IMR-90 (cell line): ENCODE data around the gene LIMS1. TPM values are rescaled to one million over a fixed set of nuclear protein-coding genes. Genes with fewer than 3 reads are reported as not detected.

ENCODE experiments used
- ATAC-seq: fragments of 200-7000 bp; cut with Tn5 transposase; 2 replicates; pipeline ENCODE4 v1.9.1; 2020; ENCODE audit warnings: low read depth, mild to moderate bottlenecking, moderate library complexity
- BruUV-seq: library from RNA; stranded (reverse); fragments of 400-500 nt; replicated peaks from 2 replicates; lab custom pipeline; 2021; lab: Mats Ljungman, UMichigan
- CTCF ChIA-PET: fragments of 300-600 bp; formaldehyde crosslinking; extraction: SDS; loops from one replicate; lab custom pipeline; 2021; ENCODE audit warnings: antibody characterized with exemption; lab: Yijun Ruan, JAX
- POLR2A ChIA-PET: fragments of 300-600 bp; sonication (Branson Sonifier 250); formaldehyde crosslinking; loops from one replicate; lab custom pipeline; 2022; ENCODE audit warnings: antibody characterized with exemption; ENCODE audit not compliant: unreplicated experiment; lab: Charles Lee
- DNase-seq: peaks from one replicate; pipeline ENCODE4 v3.0.0; 2013
- H2AFZ ChIP-seq: replicated peaks from 2 replicates; pipeline ENCODE3; 2013; ENCODE audit warnings: low read length, mild to moderate bottlenecking; ENCODE audit not compliant: poor library complexity
- H2AK5ac ChIP-seq: 2 replicates; pipeline ENCODE4 v1.6.1; 2013; ENCODE audit warnings: low read depth, low read length, inconsistent platforms
- H2AK9ac ChIP-seq: replicated peaks from 2 replicates; pipeline ENCODE3; 2013; ENCODE audit warnings: mild to moderate bottlenecking, low read depth, low read length, moderate library complexity; ENCODE audit not compliant: poor library complexity
- H2BK120ac ChIP-seq: 2 replicates; pipeline ENCODE4 v1.6.1; 2013; ENCODE audit warnings: low read depth, low read length, inconsistent platforms
- H2BK15ac ChIP-seq: 3 replicates; pipeline ENCODE4 v1.6.1; 2013; ENCODE audit warnings: low read depth, low read length, inconsistent platforms
- H2BK20ac ChIP-seq: 2 replicates; pipeline ENCODE4 v1.6.1; 2013; ENCODE audit warnings: low read depth, mild to moderate bottlenecking, inconsistent platforms, low read length, moderate library complexity
- H2BK5ac ChIP-seq: 2 replicates; pipeline ENCODE4 v1.6.1; 2013; ENCODE audit warnings: mild to moderate bottlenecking, low read depth, low read length, inconsistent platforms; ENCODE audit not compliant: poor library complexity, severe bottlenecking
- H3K14ac ChIP-seq: replicated peaks from 2 replicates; pipeline ENCODE4 v1.6.1; 2013; ENCODE audit warnings: low read depth, low read length, inconsistent platforms
- H3K18ac ChIP-seq: 2 replicates; pipeline ENCODE4 v1.6.1; 2013; ENCODE audit warnings: low read depth, low read length, control low read depth
- H3K23ac ChIP-seq: 2 replicates; pipeline ENCODE4 v1.6.1; 2013; ENCODE audit warnings: low read depth, low read length, inconsistent platforms
- H3K27ac ChIP-seq: 2 replicates; pipeline ENCODE4 v1.5.1; 2013; ENCODE audit warnings: mild to moderate bottlenecking, control low read depth, low read length; ENCODE audit not compliant: insufficient read depth
- H3K27me3 ChIP-seq: 2 replicates; pipeline ENCODE4 v1.6.1; 2013; ENCODE audit warnings: low read length; ENCODE audit not compliant: control insufficient read depth, insufficient read depth
- H3K36me3 ChIP-seq: 2 replicates; pipeline ENCODE4 v1.6.1; 2013; ENCODE audit warnings: low read length, mixed read lengths; ENCODE audit not compliant: control insufficient read depth, insufficient read depth
- H3K4ac ChIP-seq: 2 replicates; pipeline ENCODE4 v1.6.1; 2013; ENCODE audit warnings: low read depth, low read length, inconsistent platforms
- H3K4me1 ChIP-seq: 2 replicates; pipeline ENCODE4 v1.6.1; 2013; ENCODE audit warnings: low read length, mixed read lengths; ENCODE audit not compliant: control insufficient read depth, insufficient read depth
- H3K4me2 ChIP-seq: 2 replicates; pipeline ENCODE4 v1.6.1; 2013; ENCODE audit warnings: low read depth, mild to moderate bottlenecking, control low read depth, low read length, moderate library complexity
- H3K4me3 ChIP-seq: 2 replicates; pipeline ENCODE4 v1.5.1; 2013; ENCODE audit warnings: low read depth, mild to moderate bottlenecking, control low read depth, low read length, moderate library complexity; ENCODE audit not compliant: insufficient read depth
- H3K56ac ChIP-seq: 2 replicates; pipeline ENCODE4 v1.6.1; 2013; ENCODE audit warnings: low read length, inconsistent platforms; ENCODE audit not compliant: insufficient read depth; ENCODE audit errors: extremely low read depth
- H3K79me1 ChIP-seq, 2 experiments: 2 replicates each; pipeline ENCODE4 v1.6.1; 2013; ENCODE audit warnings: low read length in 2 of 2, inconsistent platforms in 1 of 2, low read depth in 1 of 2
- H3K9ac ChIP-seq: 2 replicates; pipeline ENCODE4 v1.6.1; 2013; ENCODE audit warnings: low read depth, low read length, control low read depth
- H3K9me1 ChIP-seq: 2 replicates; pipeline ENCODE4 v1.6.1; 2013; ENCODE audit warnings: low read length, inconsistent platforms; ENCODE audit not compliant: insufficient read depth
- H3K9me3 ChIP-seq: 2 replicates; pipeline ENCODE4 v1.6.1; 2013; ENCODE audit warnings: low read length; ENCODE audit not compliant: control insufficient read depth, insufficient read depth
- H4K20me1 ChIP-seq: 2 replicates; pipeline ENCODE4 v1.6.1; 2013; ENCODE audit warnings: low read length, inconsistent platforms; ENCODE audit not compliant: insufficient read depth
- H4K5ac ChIP-seq: 2 replicates; pipeline ENCODE4 v1.6.1; 2013; ENCODE audit warnings: mild to moderate bottlenecking, low read depth, low read length, control low read depth
- H4K8ac ChIP-seq, 2 experiments: 2 replicates each; pipeline ENCODE4 v1.6.1; 2013; ENCODE audit warnings: low read depth in 2 of 2, low read length in 2 of 2, control low read depth in 1 of 2, inconsistent platforms in 1 of 2
- H4K91ac ChIP-seq: 2 replicates; pipeline ENCODE4 v1.6.1; 2013; ENCODE audit warnings: low read depth, low read length, inconsistent platforms; ENCODE audit not compliant: insufficient read depth
- BHLHE40 ChIP-seq: fragments of 150-350 bp; IDR thresholded peaks from 2 replicates; pipeline ENCODE4 v1.6.1; 2016; ENCODE audit warnings: mild to moderate bottlenecking, low read depth, low read length
- CEBPB ChIP-seq: IDR thresholded peaks from 2 replicates; pipeline ENCODE4 v1.6.1; 2012; ENCODE audit warnings: low read depth, low read length, improper control_type of control experiment
- MXI1 ChIP-seq: IDR thresholded peaks from 2 replicates; pipeline ENCODE4 v1.6.1; 2012; ENCODE audit warnings: low read depth, mild to moderate bottlenecking, low read length, moderate library complexity, borderline replicate concordance
- NFE2L2 ChIP-seq: fragments of 150-350 bp; IDR thresholded peaks from 2 replicates; pipeline ENCODE4 v1.6.1; 2016; ENCODE audit warnings: low read depth, mild to moderate bottlenecking, low read length
- WGBS, 2 experiments: methylation state at CpG; one replicate each; pipeline versions ENCODE4 v1.1.5 to v1.1.7; 2013; ENCODE audit warnings: missing lambda C conversion rate in 2 of 2; ENCODE audit not compliant: insufficient read length in 1 of 2; ENCODE audit errors: extremely low coverage in 2 of 2; 5-methylcytosine and 5-hydroxymethylcytosine counted together
- dilution Hi-C: fragments of 300-500 bp; cut with HindIII; formaldehyde crosslinking; loops from one replicate; pipeline ENCODE4 v1.14.3; 2018; ENCODE audit warnings: low sequenced_read_pairs; ENCODE audit not compliant: unreplicated experiment
- in situ Hi-C: fragments of 300-500 bp; cut with MboI; formaldehyde crosslinking; loops from 3 replicates; pipeline ENCODE4 v1.14.3; 2019; ENCODE audit warnings: low sequenced_read_pairs, inconsistent platforms, mixed read lengths
- intact Hi-C: fragments of 100-400 bp; cut with micrococcal nuclease; formaldehyde crosslinking; loops from 2 replicates; pipeline ENCODE4 v1.10.0; 2022
- polyA plus RNA-seq, 3 experiments: library from polyadenylated mRNA; depleted of rRNA; stranded (reverse); fragments of >200 nt; gene quantifications; 2 replicates each; pipeline ENCODE4 v1.2.3, GENCODE V29; 2012; ENCODE audit warnings: low replicate concordance in 1 of 3
- total RNA-seq: library from RNA; depleted of rRNA; stranded (reverse); fragments of >200 nt; gene quantifications from 2 replicates; pipeline ENCODE4 v1.2.3, GENCODE V29; 2012
- TF ChIP-seq, protein P1 (sequence below): fragments of 150-350 bp; IDR thresholded peaks from 2 replicates; pipeline ENCODE4 v1.6.1; 2017; ENCODE audit warnings: mild to moderate bottlenecking, antibody characterized with exemption, low read length, low read depth

Gene LIMS1
- total and polyA plus RNA-seq, 2 of the 4 experiments (the other 2 are of a cell fraction): 59.1 to 131 TPM

DNA sequence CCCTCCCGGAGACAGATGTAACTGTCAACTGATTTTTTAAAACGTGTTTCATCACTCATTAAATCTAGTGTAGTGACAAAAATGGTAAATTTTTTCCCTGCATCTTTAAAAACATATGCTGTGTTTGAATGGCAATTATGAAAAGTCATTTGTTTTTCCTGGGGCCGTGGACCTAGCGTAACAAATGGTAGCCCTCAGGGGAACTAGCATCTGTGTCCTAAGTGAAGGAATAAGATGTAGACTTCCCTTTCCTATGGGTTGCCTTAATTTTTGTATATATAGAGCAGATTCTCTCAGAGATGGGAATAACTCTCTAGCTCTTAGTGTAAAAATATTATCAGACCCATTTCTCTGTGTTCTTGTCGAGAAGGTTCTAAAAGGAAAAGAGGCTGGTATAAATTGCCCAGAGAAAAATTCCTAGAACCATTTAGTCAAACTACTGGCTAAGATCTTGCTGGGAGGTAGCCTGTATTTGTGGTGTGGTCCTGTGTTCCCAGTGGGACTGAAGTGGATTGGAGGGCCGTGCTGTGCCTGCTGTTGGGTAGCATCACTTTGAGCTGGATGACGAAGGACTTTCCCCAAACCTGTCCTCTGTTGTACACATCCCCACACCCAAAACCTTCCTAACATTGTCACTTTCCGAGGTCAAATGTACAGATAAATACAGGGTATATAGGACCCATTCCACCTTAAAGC is 85.8 kb downstream of the LIMS1 start:
- Histone ChIP-seq H2AK5ac (no peak overlapping the region; the same call in 1 of the 2 replicates), H3K4me2 (no peak overlapping the region), H3K27ac (no peak overlapping the region), H4K20me1 (peaks cover 37% of the 10 kb centered on the region), H3K14ac (no peak overlapping the region), H3K9me3 (no peaks in the 10 kb centered on the region), H3K36me3 (no peaks in the 10 kb centered on the region), H4K8ac (no peak overlapping the region), H3K18ac (no peak overlapping the region), H4K91ac (no peak overlapping the region), H2AK9ac (no peak overlapping the region), H3K56ac (no peak overlapping the region), H2BK120ac (no peak overlapping the region), H3K4me1 (peaks cover 35% of the 10 kb centered on the region), H3K23ac (peak overlapping the region; percentile 10; the same call in 1 of the 2 replicates), H2BK15ac (no peak overlapping the region), H2BK20ac (no peak overlapping the region), H3K9me1 (peaks cover 25% of the 10 kb centered on the region), H3K4me3 (no peak overlapping the region), H3K79me1 (peaks cover 22 to 74% of the 10 kb centered on the region in 2 experiments), H2BK5ac (no peak overlapping the region), H2AFZ (no peak overlapping the region), H3K4ac (no peak overlapping the region), H3K27me3 (no peaks in the 10 kb centered on the region), H3K9ac (no peak overlapping the region), H4K5ac (no peak overlapping the region)
- intact Hi-C loops: no loop called here
- ChIA-PET CTCF (interaction anchor here (0.6 to 1.0 kb wide), 2 partner anchors 16 to 25 kb away, joined by 3 to 4 read pairs; no protein-coding TSS in a partner anchor), POLR2A (no interaction called here)
- DNase-seq (no peak), ATAC-seq (no peak)
- no peak for TF ChIP-seq MXI1
- TF ChIP-seq BHLHE40: no peak
- TF ChIP-seq, protein P1, sequence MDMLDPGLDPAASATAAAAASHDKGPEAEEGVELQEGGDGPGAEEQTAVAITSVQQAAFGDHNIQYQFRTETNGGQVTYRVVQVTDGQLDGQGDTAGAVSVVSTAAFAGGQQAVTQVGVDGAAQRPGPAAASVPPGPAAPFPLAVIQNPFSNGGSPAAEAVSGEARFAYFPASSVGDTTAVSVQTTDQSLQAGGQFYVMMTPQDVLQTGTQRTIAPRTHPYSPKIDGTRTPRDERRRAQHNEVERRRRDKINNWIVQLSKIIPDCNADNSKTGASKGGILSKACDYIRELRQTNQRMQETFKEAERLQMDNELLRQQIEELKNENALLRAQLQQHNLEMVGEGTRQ: no peak
- TF ChIP-seq NFE2L2: no peak
- no peak for TF ChIP-seq CEBPB
- in situ Hi-C loops: no loop called here
- BruUV-seq: no TSS peak
- no CpG with 5 or more reads among the region's 8 CpGs for WGBS, 2 experiments
- dilution Hi-C loops: no loop called here
